Stimulated activated CD8-positive, alpha-beta memory T cell treated with anti-CD3 and anti-CD28 coated beads, Interleukin-4, amount 100 ng/mL, for 24 hours (primary cell): ENCODE results near the gene PCDH20.
"Not testable (repeated sequence)": the region's sequence is repeated elsewhere in the genome, so short reads cannot be mapped to it uniquely, and the experiment has no call there.

Experiments
- DNase-seq: peaks from one replicate; pipeline ENCODE4 v3.0.0-alpha.2; 2020; ENCODE audit warnings: low read depth

Gene PCDH20

GRCh38 chr13:61415749-61416148 is at the start of gene PCDH20:
PCDH20 (minus strand) TSS chr13:61415849; CDS start chr13:61415158, 691 bp downstream.
- no peak for DNase-seq

GRCh38 chr13:61463024-61463423 is 47.4 kb upstream of the PCDH20 start:
- no peak for DNase-seq

GRCh38 chr13:61453121-61453520 is 37.5 kb upstream of the PCDH20 start:
- DNase-seq = no peak

- DNase-seq = no peak
Observed at GRCh38 chr13:61432029-61432428, 16.4 kb upstream of the PCDH20 start.

- DNase-seq = no peak
Observed at GRCh38 chr13:61423915-61424314, 8.3 kb upstream of the PCDH20 start.

GRCh38 chr13:61417086-61417570 is 1.5 kb upstream of the PCDH20 start:
- DNase-seq = no peak

GRCh38 chr13:61415058-61415721 is 459 bp downstream of the PCDH20 start:
- DNase-seq = no peak

- DNase-seq = no peak
Observed at GRCh38 chr13:61414686-61415057, 977 bp downstream of the PCDH20 start.

GRCh38 chr13:61413572-61414535 is 1.8 kb downstream of the PCDH20 start:
- DNase-seq = no peak

GRCh38 chr13:61410669-61411297 is 4.9 kb downstream of the PCDH20 start:
- no peak for DNase-seq

- no peak for DNase-seq
Observed at GRCh38 chr13:61410266-61410665, 5.4 kb downstream of the PCDH20 start.

GRCh38 chr13:61408571-61408970 is 7.1 kb downstream of the PCDH20 start:
- no peak for DNase-seq

GRCh38 chr13:61406275-61406674 is 9.4 kb downstream of the PCDH20 start:
- DNase-seq = no peak

- no peak for DNase-seq
Observed at GRCh38 chr13:61396121-61396520, 19.5 kb downstream of the PCDH20 start.

GRCh38 chr13:61391426-61391825 is 24.2 kb downstream of the PCDH20 start:
- no peak for DNase-seq

- no peak for DNase-seq
Observed at GRCh38 chr13:61387694-61388093, 28.0 kb downstream of the PCDH20 start.

- no peak for DNase-seq
Observed at GRCh38 chr13:61383111-61383510, 32.5 kb downstream of the PCDH20 start.

- DNase-seq = no peak
Observed at GRCh38 chr13:61370520-61370919, 45.1 kb downstream of the PCDH20 start.

GRCh38 chr13:61364690-61365089 is 51.0 kb downstream of the PCDH20 start:
- DNase-seq = not testable (repeated sequence)

GRCh38 chr13:61362522-61362921 is 53.1 kb downstream of the PCDH20 start:
- no peak for DNase-seq
